H1 (cell line): Measurements from ENCODE around the gene FRY. TPM values are rescaled to one million over a fixed set of nuclear protein-coding genes. Genes with fewer than 3 reads are reported as not detected.

Source experiments
- CBX8 ChIP-seq: fragments of 300-800, 300-1000 bp; sonication (generic); IDR thresholded peaks from 2 replicates; pipeline ENCODE4 v1.7.1; 2016; ENCODE audit warnings: low read depth, low read length, borderline replicate concordance
- CEBPB ChIP-seq: IDR thresholded peaks from 2 replicates; pipeline ENCODE4 v1.6.1; 2012; ENCODE audit warnings: low read depth, low read length
- CHD1 ChIP-seq: IDR thresholded peaks from 2 replicates; pipeline ENCODE4 v1.6.1; 2012; ENCODE audit warnings: low read depth, low read length, improper control_type of control experiment
- CHD2 ChIP-seq: IDR thresholded peaks from 2 replicates; pipeline ENCODE4 v1.6.1; 2012; ENCODE audit warnings: low read length, improper control_type of control experiment
- GABPA ChIP-seq: IDR thresholded peaks from 2 replicates; pipeline ENCODE4 v1.6.1; 2011; ENCODE audit warnings: mild to moderate bottlenecking, low read length, moderate library complexity, borderline replicate concordance; ENCODE audit not compliant: insufficient read depth
- KDM4A ChIP-seq: IDR thresholded peaks from one replicate; pipeline ENCODE4 v1.7.1; 2012; ENCODE audit warnings: low read depth, mild to moderate bottlenecking, moderate library complexity, low read length, inconsistent platforms; ENCODE audit not compliant: severe bottlenecking
- MAFK ChIP-seq: IDR thresholded peaks from 2 replicates; pipeline ENCODE4 v1.6.1; 2012; ENCODE audit warnings: low read depth, mild to moderate bottlenecking, improper control_type of control experiment, low read length
- POLR2A ChIP-seq, 2 experiments: IDR thresholded peaks; 1 replicate in 1 of 2; 2 replicates in 1 of 2; pipeline ENCODE4 v1.6.1; 2011; ENCODE audit warnings: low read depth in 2 of 2, low read length in 2 of 2, mild to moderate bottlenecking in 2 of 2; ENCODE audit errors: control extremely low read depth in 1 of 2
- POLR2AphosphoS5 ChIP-seq: IDR thresholded peaks from 2 replicates; pipeline ENCODE4 v1.6.1; 2011; ENCODE audit warnings: low read depth, low read length
- RBBP5 ChIP-seq: IDR thresholded peaks from 2 replicates; pipeline ENCODE4 v1.7.1; 2012; ENCODE audit warnings: low read depth, mild to moderate bottlenecking, inconsistent platforms, low read length, moderate library complexity, borderline replicate concordance
- polyA plus RNA-seq, 7 experiments: library from polyadenylated mRNA; depleted of rRNA in 3 of 7; stranded (reverse) in 5 of 7; unstranded in 2 of 7; fragments of >200 nt in 5 of 7; fragments of 200-250 nt in 2 of 7; gene quantifications; 1 replicate in 5 of 7; 2 replicates in 1 of 7; 4 replicates in 1 of 7; pipeline versions ENCODE4 v1.2.1 to v1.2.3, GENCODE V29; 2011 to 2013; ENCODE audit warnings: missing spikeins in 2 of 7, mixed read lengths in 2 of 7
- total RNA-seq: library from RNA; stranded (reverse); fragmentation: NEBNext Ultra II Directional; extraction: Animal tissue kit (Norgen Biotek cat#: 25700); gene quantifications from 2 replicates; pipeline ENCODE4 v1.2.1, GENCODE V29; 2021

Gene FRY
- total and polyA plus RNA-seq, 2 of the 8 experiments (the other 6 are each of a cell fraction or from before 2014, with no cell fraction given), result 4.3 to 9.2 TPM

DNA sequence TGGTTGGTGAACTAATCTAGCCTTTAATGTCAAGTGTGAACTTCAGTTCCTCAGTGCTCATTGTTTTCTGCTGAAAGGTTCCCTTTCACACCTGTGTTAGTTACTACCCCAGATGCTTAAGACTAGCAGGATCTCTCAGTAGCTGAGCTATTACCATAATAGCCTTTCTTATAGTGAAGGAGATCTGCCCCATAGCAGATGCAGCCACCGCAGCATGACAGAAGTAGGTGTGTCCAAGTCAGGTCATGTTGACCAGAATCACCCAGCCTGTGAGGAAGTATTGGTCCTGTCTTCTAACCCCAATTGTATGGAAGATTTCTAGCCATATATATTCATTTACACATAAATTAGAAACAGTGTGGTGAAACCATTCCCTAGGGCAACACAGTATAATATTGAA, 246.3 kb downstream of the FRY start (continued):
- no peak for TF ChIP-seq RBBP5
- no peak for TF ChIP-seq KDM4A
- TF ChIP-seq POLR2A (IDR thresholded peaks at IDR 0.05; ENCODE audit: control extremely low read depth in 1 of 2, low read depth in 2 of 2, low read length in 2 of 2), result no peak
- no peak for TF ChIP-seq CEBPB
- TF ChIP-seq POLR2AphosphoS5, result no peak
- no peak for TF ChIP-seq GABPA
- TF ChIP-seq MAFK, result no peak
- no peak for TF ChIP-seq CBX8
- TF ChIP-seq CHD1, result no peak
- no peak for TF ChIP-seq CHD2
